SK-N-SH (cell line): Measurements from ENCODE around the gene LAMP5. TPM values are rescaled to one million over a fixed set of nuclear protein-coding genes. Genes with fewer than 3 reads are reported as not detected.

ENCODE experiments used
- CTCF ChIA-PET: fragments of 300-600, 350-600 bp; formaldehyde crosslinking; extraction: SDS; loops from one replicate; lab custom pipeline; 2021; lab: Yijun Ruan, JAX
- POLR2A ChIA-PET: fragments of 350-600 bp; sonication (Branson Sonifier 250); formaldehyde crosslinking; extraction: SDS; loops from one replicate; lab custom pipeline; 2020; ENCODE audit warnings: antibody characterized with exemption, inconsistent platforms; lab: Yijun Ruan, JAX
- DNase-seq: peaks from one replicate; pipeline ENCODE4 v3.0.0; 2012
- H2AFZ ChIP-seq: fragments of 200-600 bp; sonication (generic); 2 replicates; pipeline ENCODE4 v1.8.1; 2016; ENCODE audit warnings: antibody characterized with exemption, mild to moderate bottlenecking, low read depth
- H3F3A ChIP-seq: fragments of 200-600 bp; sonication (generic); replicated peaks from 2 replicates; pipeline ENCODE3; 2016; ENCODE audit warnings: antibody characterized with exemption, mild to moderate bottlenecking; ENCODE audit not compliant: insufficient read depth
- H3K27ac ChIP-seq, 2 experiments: fragments of 200-500 bp in 1 of 2; fragments of 200-600 bp in 1 of 2; sonication (Bioruptor generic) in 1 of 2; sonication (generic), shearing (Covaris generic) in 1 of 2; 2 replicates each; pipeline versions ENCODE4 v1.5.1 to v1.6.1; 2014 to 2016; ENCODE audit warnings: low read depth in 2 of 2, inconsistent platforms in 1 of 2, low read length in 1 of 2, mild to moderate bottlenecking in 1 of 2, mixed read lengths in 1 of 2
- H3K27me3 ChIP-seq: fragments of 200-600 bp; sonication (generic), shearing (Covaris generic); 2 replicates; pipeline ENCODE4 v1.6.1; 2016; ENCODE audit warnings: mixed run types; ENCODE audit not compliant: insufficient read depth
- H3K36me3 ChIP-seq, 2 experiments: fragments of 200-500 bp in 1 of 2; fragments of 200-600 bp in 1 of 2; sonication (Bioruptor generic) in 1 of 2; sonication (generic) in 1 of 2; replicated peaks in 1 of 2; 2 replicates each; pipeline versions ENCODE3 to v1.5.1; 2014 to 2016; ENCODE audit warnings: low read length in 1 of 2, mild to moderate bottlenecking in 1 of 2; ENCODE audit not compliant: insufficient read depth in 2 of 2, control insufficient read depth in 1 of 2
- H3K4me1 ChIP-seq, 2 experiments: fragments of 200-500 bp in 1 of 2; fragments of 200-600 bp in 1 of 2; sonication (Bioruptor generic) in 1 of 2; sonication (generic), shearing (Covaris generic) in 1 of 2; 2 replicates each; pipeline versions ENCODE4 v1.5.1 to v1.6.1; 2014 to 2016; ENCODE audit warnings: low read depth in 1 of 2, low read length in 1 of 2, mixed run types in 1 of 2; ENCODE audit not compliant: insufficient read depth in 2 of 2, control insufficient read depth in 1 of 2
- H3K4me2 ChIP-seq: fragments of 200-600 bp; sonication (generic), shearing (Covaris generic); 2 replicates; pipeline ENCODE4 v1.6.1; 2017; ENCODE audit warnings: mixed run types
- H3K4me3 ChIP-seq, 2 experiments: fragments of 200-500 bp in 1 of 2; fragments of 200-600 bp in 1 of 2; sonication (Bioruptor generic) in 1 of 2; sonication (generic), shearing (Covaris generic) in 1 of 2; 2 replicates each; pipeline versions ENCODE4 v1.5.1 to v1.8.1; 2014 to 2016; ENCODE audit warnings: low read depth in 2 of 2, inconsistent platforms in 1 of 2, low read length in 1 of 2, mild to moderate bottlenecking in 1 of 2, mixed read lengths in 1 of 2, moderate library complexity in 1 of 2
- H3K79me2 ChIP-seq: fragments of 200-600 bp; sonication (generic); 2 replicates; pipeline ENCODE4 v1.8.1; 2017; ENCODE audit warnings: mild to moderate bottlenecking; ENCODE audit not compliant: insufficient read depth
- H3K9ac ChIP-seq: fragments of 200-600 bp; sonication (generic); 2 replicates; pipeline ENCODE4 v1.6.1; 2017; ENCODE audit warnings: mixed run types
- H3K9me2 ChIP-seq: fragments of 200-600 bp; sonication (generic); 2 replicates; pipeline ENCODE4 v1.6.1; 2017; ENCODE audit warnings: mixed run types
- H3K9me3 ChIP-seq: fragments of 200-600 bp; sonication (generic); 2 replicates; pipeline ENCODE4 v1.6.1; 2017; ENCODE audit warnings: mixed run types, mild to moderate bottlenecking, moderate library complexity
- H4K20me1 ChIP-seq: fragments of 200-600 bp; sonication (generic); 2 replicates; pipeline ENCODE4 v1.6.1; 2017; ENCODE audit warnings: mild to moderate bottlenecking, mixed run types; ENCODE audit not compliant: insufficient read depth
- CHD2 ChIP-seq: fragments of 150-350 bp; IDR thresholded peaks from 2 replicates; pipeline ENCODE4 v1.6.1; 2018; ENCODE audit warnings: low read length; ENCODE audit not compliant: partially characterized antibody
- ELF1 ChIP-seq: IDR thresholded peaks from 2 replicates; pipeline ENCODE4 v1.4.0; 2012
- EP300 ChIP-seq, 2 experiments: IDR thresholded peaks; 2 replicates each; pipeline versions ENCODE4 v1.4.0 to v1.6.1; 2012; ENCODE audit warnings: borderline replicate concordance in 1 of 2, low read depth in 1 of 2, low read length in 1 of 2
- EZH2phosphoT487 ChIP-seq: fragments of 200-600 bp; sonication (generic); IDR thresholded peaks from 2 replicates; pipeline ENCODE4 v1.6.1; 2017; ENCODE audit warnings: low read depth, mixed run types, mild to moderate bottlenecking, antibody characterized with exemption, moderate library complexity, borderline replicate concordance
- FOSL2 ChIP-seq: IDR thresholded peaks from 2 replicates; pipeline ENCODE4 v1.4.0; 2012; ENCODE audit warnings: low read depth, mild to moderate bottlenecking, moderate library complexity, borderline replicate concordance
- FOXJ3 ChIP-seq: sonication (generic); formaldehyde crosslinking; IDR thresholded peaks from 2 replicates; pipeline ENCODE4 v1.5.1; 2020; ENCODE audit warnings: mild to moderate bottlenecking, missing genetic modification reagents
- FOXM1 ChIP-seq: IDR thresholded peaks from 2 replicates; pipeline ENCODE4 v1.4.0; 2012; ENCODE audit warnings: low read depth, mild to moderate bottlenecking
- GATA2 ChIP-seq: sonication (generic); formaldehyde crosslinking; IDR thresholded peaks from 2 replicates; pipeline ENCODE4 v1.5.0; 2020; ENCODE audit warnings: mild to moderate bottlenecking, missing genetic modification reagents
- MEF2A ChIP-seq: IDR thresholded peaks from 2 replicates; pipeline ENCODE4 v1.4.0; 2012; ENCODE audit warnings: low read depth, borderline replicate concordance
- MXI1 ChIP-seq: IDR thresholded peaks from 2 replicates; pipeline ENCODE4 v1.6.1; 2012; ENCODE audit warnings: mild to moderate bottlenecking, low read depth, low read length, improper control_type of control experiment
- NFIC ChIP-seq: IDR thresholded peaks from 2 replicates; pipeline ENCODE4 v1.4.0; 2012; ENCODE audit warnings: borderline replicate concordance
- PBX3 ChIP-seq: IDR thresholded peaks from 2 replicates; pipeline ENCODE4; 2012
- POLR2AphosphoS5 ChIP-seq: IDR thresholded peaks from 2 replicates; pipeline ENCODE4 v1.6.1; 2012; ENCODE audit warnings: low read depth, low read length
- RAD21 ChIP-seq: IDR thresholded peaks from 2 replicates; pipeline ENCODE4 v1.6.1; 2012; ENCODE audit warnings: mild to moderate bottlenecking, low read length
- RCOR1 ChIP-seq: fragments of 150-350 bp; IDR thresholded peaks from 2 replicates; pipeline ENCODE4 v1.6.1; 2017; ENCODE audit warnings: antibody characterized with exemption, low read length
- REST ChIP-seq: IDR thresholded peaks from 2 replicates; pipeline ENCODE4 v1.6.1; 2012; ENCODE audit warnings: mild to moderate bottlenecking, low read depth, low read length, moderate library complexity
- SIN3A ChIP-seq: IDR thresholded peaks from 2 replicates; pipeline ENCODE4 v1.6.1; 2012; ENCODE audit warnings: low read depth, mild to moderate bottlenecking, low read length, moderate library complexity, borderline replicate concordance
- TAF1 ChIP-seq: IDR thresholded peaks from 2 replicates; pipeline ENCODE4 v1.6.1; 2012; ENCODE audit warnings: low read depth, mild to moderate bottlenecking, low read length, moderate library complexity, borderline replicate concordance
- TEAD4 ChIP-seq: IDR thresholded peaks from 2 replicates; pipeline ENCODE4 v1.4.0; 2012; ENCODE audit warnings: mild to moderate bottlenecking, borderline replicate concordance; ENCODE audit not compliant: insufficient read depth
- YY1 ChIP-seq: IDR thresholded peaks from 2 replicates; pipeline ENCODE4 v1.4.0; 2012; ENCODE audit warnings: low read depth, mild to moderate bottlenecking
- WGBS: methylation state at CpG from one replicate; pipeline ENCODE4 v1.1.6; 2017; ENCODE audit warnings: low lambda C conversion rate; 5-methylcytosine and 5-hydroxymethylcytosine counted together
- polyA plus RNA-seq, 3 experiments: library from polyadenylated mRNA; depleted of rRNA; stranded (reverse); fragments of >200 nt; gene quantifications; 2 replicates each; pipeline ENCODE4 v1.2.3, GENCODE V29; 2012

Gene LAMP5
- polyA plus RNA-seq, 1 of the 3 experiments (the other 2 are of a cell fraction) = 4.8 TPM

GRCh38 chr20:9500121-9500520 lies 14.3 kb upstream of the LAMP5 start:
- ChIA-PET CTCF (interaction anchor here (1.0 to 2.8 kb wide), 2 partner anchors 32 to 92 kb away, joined by 4 to 13 read pairs; no protein-coding TSS in a partner anchor), POLR2A (no interaction called here)
- no peak for DNase-seq
- H3K9ac ChIP-seq = no peak overlapping the region
- H3K9me2 ChIP-seq = no peaks in the 10 kb centered on the region
- H3K27ac ChIP-seq = no peak overlapping the region
- no peaks in the 10 kb centered on the region for H3F3A ChIP-seq
- 75% methylated on average over 2 of the region's 2 CpGs for WGBS
- H2AFZ ChIP-seq = no peak overlapping the region
- H3K9me3 ChIP-seq = no peaks in the 10 kb centered on the region
- no peaks in the 10 kb centered on the region for H3K79me2 ChIP-seq
- H4K20me1 ChIP-seq = no peaks in the 10 kb centered on the region
- H3K27me3 ChIP-seq = no peaks in the 10 kb centered on the region
- H3K4me2 ChIP-seq = no peak overlapping the region
- H3K4me1 ChIP-seq = 0 out of 4 replicates have a peak, but pooled peaks cover 0 to 5% of the 10 kb centered on the region in 2 experiments
- no peaks in the 10 kb centered on the region for H3K36me3 ChIP-seq
- no peak overlapping the region for H3K4me3 ChIP-seq
- TF ChIP-seq MXI1 (no peak), EP300 (IDR thresholded peaks at IDR 0.05; ENCODE audit: borderline replicate concordance in 1 of 2, low read depth in 1 of 2, low read length in 1 of 2) (no peak), FOXM1 (no peak), RCOR1 (no peak), REST (no peak), MEF2A (no peak), EZH2phosphoT487 (no peak), POLR2AphosphoS5 (no peak), TEAD4 (no peak), CHD2 (no peak)
- TF ChIP-seq, all 33 proteins: peak for 0

- H3K79me2 ChIP-seq = no peaks in the 10 kb centered on the region
Observed at GRCh38 chr20:9501473-9501872, 12.9 kb upstream of the LAMP5 start.

More at GRCh38 chr20:9501473-9501872, 12.9 kb upstream of the LAMP5 start:
- Histone ChIP-seq H3K4me1 (0 out of 4 replicates have a peak, but pooled peaks cover 0 to 5% of the 10 kb centered on the region in 2 experiments), H3K4me3 (no peak overlapping the region), H4K20me1 (no peaks in the 10 kb centered on the region), H3K4me2 (no peak overlapping the region), H3K27me3 (no peaks in the 10 kb centered on the region), H3K9ac (no peak overlapping the region), H3K36me3 (no peaks in the 10 kb centered on the region)
- no peak for DNase-seq
- 89% methylated on average over 2 of the region's 2 CpGs for WGBS
- POLR2A ChIA-PET = no interaction called here
- no peak for TF ChIP-seq ELF1
- no peak for TF ChIP-seq GATA2 (CRISPR knock-in tag)
- TF ChIP-seq FOXM1 = no peak
- TF ChIP-seq FOSL2 = no peak
- TF ChIP-seq RAD21 = no peak
- no peak for TF ChIP-seq TAF1
- no peak for TF ChIP-seq FOXJ3
- no peak for TF ChIP-seq PBX3
- TF ChIP-seq SIN3A = no peak
- TF ChIP-seq RCOR1 = no peak
- no peak for TF ChIP-seq NFIC
- TF ChIP-seq YY1 = no peak
- no peak for TF ChIP-seq MXI1
- no peak for TF ChIP-seq EZH2phosphoT487
- TF ChIP-seq, all 33 proteins: peak for 0
- CTCF ChIA-PET = interaction anchor here (1.0 to 4.3 kb wide), 2 partner anchors 33 to 94 kb away, joined by 3 to 19 read pairs; no protein-coding TSS in a partner anchor
- no peaks in the 10 kb centered on the region for H3K9me3 ChIP-seq
- H3K27ac ChIP-seq = no peak overlapping the region
- H3K9me2 ChIP-seq = no peaks in the 10 kb centered on the region
- H3F3A ChIP-seq = no peaks in the 10 kb centered on the region
- no peak overlapping the region for H2AFZ ChIP-seq
